Left colon (tissue), 2 donors: Measurements from ENCODE around the gene KRT72. TPM values are rescaled to one million over a fixed set of nuclear protein-coding genes. Genes with fewer than 3 reads are reported as not detected.

Experiments used
- ATAC-seq: fragments of 200-7000 bp; cut with Tn5 transposase; one replicate; pipeline ENCODE4 v1.9.1; 2020; ENCODE audit warnings: mild to moderate bottlenecking, moderate library complexity
- DNase-seq, 2 donors: peaks; one replicate each; pipeline ENCODE4 v3.0.0-alpha.2; 2020
- intact Hi-C, 2 donors: fragments of 100-400 bp; cut with DNase I in 1 of 2; cut with micrococcal nuclease in 1 of 2; formaldehyde crosslinking; loops; one replicate each; pipeline versions ENCODE4 v1.11.2 to v1.14.0; 2022; cut with DNase I, micrococcal nuclease
- total RNA-seq, 2 donors: library from RNA; stranded (reverse); fragmentation: NEBNext Ultra II Directional; extraction: Animal tissue kit (Norgen Biotek cat#: 25700); gene quantifications; one replicate each; pipeline ENCODE4 v1.2.1, GENCODE V29; 2021
- donor health status: DM: no; HTN: no; CAD: no.
- donor health status: DM: yes; HTN: yes; CAD: no.

KRT72 gene
- total RNA-seq, 2 donors from 2014 or later: not detected

DNA sequence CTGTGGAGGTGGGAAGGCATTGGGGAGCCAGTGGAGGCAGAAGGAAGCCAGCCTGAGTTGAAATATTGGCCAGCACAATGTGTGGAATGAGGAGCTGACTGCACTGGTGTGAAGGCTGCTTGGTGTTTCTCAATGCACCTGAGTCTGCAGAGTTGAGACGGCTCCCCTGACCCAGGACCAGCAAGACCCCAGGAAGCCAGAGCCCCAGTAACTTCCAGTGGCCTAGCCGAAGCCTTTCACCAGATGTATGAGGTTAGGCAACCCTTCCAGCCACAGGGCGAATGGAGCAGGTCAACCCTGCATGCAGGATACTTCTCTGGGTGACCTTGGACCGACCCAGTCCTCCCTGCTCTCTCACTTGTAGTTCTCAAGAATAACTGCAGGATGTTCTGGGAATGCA, 30.0 kb upstream of the KRT72 start:
- intact Hi-C loops: no loop called here
- ATAC-seq (no peak), DNase-seq (no peak)

DNA sequence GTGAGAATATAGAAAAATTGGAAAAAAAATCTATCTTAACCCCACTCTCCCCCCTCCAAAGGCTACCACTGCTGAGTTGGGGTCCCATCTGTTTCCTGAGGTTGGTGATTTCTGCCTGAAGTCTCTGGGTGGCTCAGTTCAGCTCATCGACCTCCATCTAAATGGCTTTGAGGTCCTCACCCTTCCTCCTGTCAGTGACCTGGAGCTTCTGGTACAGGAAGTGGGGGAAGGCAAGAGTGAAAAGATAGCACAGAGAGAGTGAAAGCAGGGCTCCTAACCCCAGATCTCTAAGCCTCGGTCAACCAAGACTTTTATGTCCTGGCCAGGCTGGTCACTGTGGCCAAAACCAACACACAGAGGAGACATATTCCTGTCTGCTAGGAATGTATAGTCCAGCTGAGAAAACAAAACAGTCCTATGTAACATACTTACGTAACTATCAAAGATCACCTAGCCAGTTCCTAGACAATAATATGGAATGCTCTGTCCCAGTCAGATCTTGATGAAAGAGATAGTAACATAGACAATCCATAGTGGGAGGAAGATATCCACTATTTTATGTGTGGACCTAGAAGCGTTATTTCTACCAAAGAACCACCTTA, 29.4 kb upstream of the KRT72 start:
- intact Hi-C loops: no loop called here
- ATAC-seq: no peak

DNA sequence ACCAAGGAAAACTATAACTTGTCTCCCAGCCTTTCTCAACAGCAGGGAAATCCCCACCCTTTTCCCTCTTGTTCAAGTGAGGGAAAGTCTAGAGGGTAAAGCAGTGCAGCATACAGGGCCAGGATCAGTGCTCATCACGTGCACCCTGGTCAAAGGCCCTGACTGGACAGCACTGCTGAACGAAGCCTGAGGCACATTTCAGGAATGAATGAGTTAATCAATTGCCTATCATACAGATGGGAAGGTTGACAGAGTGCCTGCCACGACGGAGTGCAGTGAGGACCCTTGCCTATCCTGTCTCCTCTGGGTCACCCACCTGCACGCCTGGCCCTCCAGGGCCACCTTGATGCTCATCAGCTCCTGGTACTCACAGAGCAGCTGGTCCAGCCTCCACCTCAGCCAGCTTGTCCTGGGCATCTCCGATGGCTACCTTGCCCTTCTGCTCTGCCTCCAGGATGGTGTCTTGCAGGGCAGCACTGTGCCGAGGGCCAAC, 28.8 kb upstream of the KRT72 start:
- DNase-seq (no peak), ATAC-seq (no peak)
- intact Hi-C loops: no loop called here

More for the DNA sequence above, 29.4 kb upstream of the KRT72 start:
- no peak for DNase-seq

DNA sequence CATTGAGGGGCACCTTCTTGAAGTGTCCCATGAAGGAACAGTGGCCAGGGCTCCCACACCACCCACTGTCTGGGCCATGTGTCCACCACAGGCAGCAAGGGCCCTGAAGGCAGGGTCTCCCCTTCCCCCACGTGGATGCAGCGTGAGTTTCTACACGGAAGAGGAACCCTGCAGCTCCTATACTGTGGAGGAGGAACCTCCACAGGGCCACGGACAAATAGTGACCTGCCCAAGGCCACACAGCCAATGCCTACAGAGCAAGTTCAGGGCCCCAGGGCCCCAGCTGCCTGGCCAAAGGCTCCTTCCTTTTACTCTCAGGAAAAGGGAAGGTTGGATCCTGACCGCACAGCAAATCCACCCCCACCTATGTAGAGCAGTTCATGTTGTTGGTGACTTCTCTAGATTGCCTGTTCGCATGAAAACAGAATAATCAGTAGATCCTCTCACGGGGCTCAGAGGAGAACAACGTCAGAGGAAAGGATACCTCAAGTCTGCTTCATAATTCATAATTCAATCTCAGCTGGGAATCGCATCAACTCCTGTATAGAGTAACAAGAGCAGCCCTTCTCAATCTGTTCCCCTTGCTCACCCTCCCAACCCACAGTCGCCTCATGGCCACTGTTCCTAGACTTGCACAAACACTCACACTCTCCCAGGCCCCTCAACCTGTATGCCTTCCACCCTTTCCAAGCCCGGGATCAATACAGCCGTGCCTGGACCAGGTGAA, 28.2 kb upstream of the KRT72 start:
- intact Hi-C loops: no loop called here

DNA sequence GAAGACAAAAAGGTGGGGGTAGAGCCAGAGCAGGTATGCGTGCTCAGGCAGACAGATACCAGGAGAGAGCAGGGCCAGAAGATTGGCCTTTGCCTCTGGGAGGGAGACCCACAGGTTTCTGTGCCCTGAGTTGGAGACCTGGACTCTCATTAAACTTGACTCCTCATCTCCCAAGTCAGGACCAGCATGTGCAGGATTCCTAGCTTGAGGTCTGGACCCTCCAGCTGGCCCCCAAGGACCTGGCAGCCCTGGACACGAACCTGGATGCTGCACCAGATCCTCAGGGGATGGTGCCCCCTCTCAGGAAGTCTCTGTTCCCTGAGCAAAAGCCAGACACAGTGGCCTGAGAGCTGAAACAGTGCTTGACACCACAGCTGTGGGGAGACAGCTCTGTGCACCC, 27.6 kb upstream of the KRT72 start:
- DNase-seq (no peak), ATAC-seq (no peak)
- intact Hi-C loops: no loop called here

More for the DNA sequence above, 28.2 kb upstream of the KRT72 start:
- DNase-seq (no peak), ATAC-seq (no peak)

DNA sequence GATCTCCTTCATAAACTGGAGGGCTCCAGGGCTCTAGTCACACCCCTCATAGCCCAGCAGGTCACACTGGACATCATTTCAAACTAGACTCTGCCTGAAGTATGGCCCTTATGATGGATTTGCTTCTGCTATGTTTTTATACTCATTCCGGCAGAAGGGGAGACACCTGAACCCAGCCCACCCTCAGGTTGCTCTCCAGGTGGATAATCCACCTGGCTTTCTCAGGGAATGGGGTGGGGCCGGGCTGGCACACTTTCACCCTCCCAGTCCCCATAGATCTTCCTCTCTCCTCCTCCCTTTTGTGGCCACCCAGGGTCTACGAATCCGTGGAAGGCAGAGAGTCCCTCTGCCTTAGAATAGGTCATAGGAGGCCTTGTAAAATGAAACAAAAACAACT, 26.8 kb upstream of the KRT72 start:
- intact Hi-C loops: no loop called here
- DNase-seq (no peak), ATAC-seq (no peak)

DNA sequence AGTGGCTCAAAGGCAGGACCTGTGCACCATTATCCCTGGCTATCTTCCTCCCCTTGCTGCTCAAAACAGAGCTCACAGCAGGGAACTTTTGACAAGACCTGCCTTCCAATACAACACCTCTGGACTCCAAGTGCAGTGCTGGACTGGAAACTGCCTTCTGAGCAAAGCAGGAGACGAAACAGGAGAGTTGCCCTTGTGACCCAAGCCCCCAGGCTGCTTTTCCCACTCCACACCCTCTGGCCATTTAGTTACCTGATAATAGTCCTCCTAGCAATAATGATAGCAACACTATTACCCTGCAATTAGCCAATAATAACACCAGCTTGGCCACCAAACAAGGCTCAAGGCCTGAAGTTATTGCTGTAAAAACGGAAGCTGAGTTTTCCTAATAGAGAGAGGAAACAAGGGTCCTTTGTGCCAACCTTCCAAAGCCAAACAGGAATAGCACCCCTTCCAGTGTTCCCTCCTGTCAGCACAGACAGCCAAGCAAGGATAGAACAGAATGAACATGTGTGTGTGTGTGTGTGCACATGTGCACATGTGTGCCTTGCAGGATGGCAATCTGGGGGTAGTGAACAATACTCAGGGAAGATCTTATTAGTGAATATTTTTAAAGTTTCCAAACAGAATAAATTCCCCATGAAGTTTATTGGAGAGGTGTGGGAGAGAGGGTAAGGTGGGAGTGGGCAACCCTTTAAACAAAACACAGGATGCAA, 26.3 kb upstream of the KRT72 start:
- DNase-seq (no peak), ATAC-seq (no peak)
- intact Hi-C loops: no loop called here

DNA sequence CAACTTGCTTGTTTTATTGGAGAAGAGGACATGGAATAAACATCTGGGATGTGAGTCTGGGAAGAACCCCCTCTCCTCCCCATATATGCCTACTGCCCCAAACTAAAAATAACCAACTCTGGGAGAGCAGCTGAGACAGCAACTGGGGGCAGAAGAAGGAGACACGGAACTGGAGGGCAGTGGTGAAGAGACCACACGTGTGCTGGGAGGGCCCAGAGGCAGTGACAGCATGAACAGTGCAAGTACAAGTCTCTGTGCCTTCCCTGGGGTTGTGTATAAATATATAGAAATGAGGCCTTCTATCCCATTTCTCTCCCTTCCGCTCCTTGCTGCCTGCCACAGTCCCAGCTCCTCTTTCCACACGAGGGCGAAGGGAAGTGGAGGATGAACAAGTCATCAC, 21.1 kb upstream of the KRT72 start:
- ATAC-seq (no peak), DNase-seq (no peak)
- intact Hi-C loops: no loop called here

DNA sequence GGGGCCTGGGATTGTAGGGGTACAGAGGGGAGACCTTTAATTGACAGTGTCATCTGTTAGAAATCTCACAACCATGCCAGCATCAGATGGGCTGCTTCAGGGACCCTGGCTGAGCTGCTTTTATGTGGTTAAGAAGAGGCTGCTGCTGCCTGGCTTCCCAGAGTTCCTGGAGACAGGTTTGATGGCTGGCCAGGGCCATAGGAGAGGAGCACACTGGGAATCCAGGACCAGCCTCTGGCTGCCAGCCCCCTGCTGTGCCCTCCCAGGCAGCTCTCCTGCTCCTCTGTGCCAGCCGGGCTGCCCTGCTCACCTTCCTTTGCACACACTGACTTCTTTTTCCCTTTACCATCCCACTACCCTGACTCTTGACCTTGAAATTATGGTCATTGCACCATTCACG, 17.6 kb upstream of the KRT72 start:
- intact Hi-C loops: no loop called here
- ATAC-seq (no peak), DNase-seq (no peak)

DNA sequence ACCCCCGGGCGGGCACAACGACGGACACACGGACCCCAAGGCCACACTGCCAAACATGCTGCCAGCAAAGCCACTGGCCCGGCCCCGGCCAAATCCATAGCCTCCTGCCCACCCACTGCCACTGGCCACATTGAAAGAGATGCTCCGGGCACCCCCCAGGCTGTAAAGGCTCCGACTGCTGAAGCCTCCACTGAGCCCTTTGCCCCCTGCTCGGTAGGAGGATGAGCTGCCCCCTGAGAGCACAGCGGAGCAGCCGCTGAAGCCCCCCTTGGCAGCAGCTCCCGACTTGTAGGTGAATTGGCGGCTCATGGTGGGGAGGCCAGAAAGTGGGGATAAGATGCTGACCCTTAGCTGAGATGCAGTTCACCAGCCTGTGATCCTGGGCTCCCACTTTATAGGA, 17.0 kb upstream of the KRT72 start, which contains the start of gene KRT73:
Gene KRT73 (minus strand): TSS at position 344 of the 400 bp plus-strand sequence. CDS start 35 bp downstream, at position 309.
- intact Hi-C loops: no loop called here
- no peak for ATAC-seq
- no peak for DNase-seq

DNA sequence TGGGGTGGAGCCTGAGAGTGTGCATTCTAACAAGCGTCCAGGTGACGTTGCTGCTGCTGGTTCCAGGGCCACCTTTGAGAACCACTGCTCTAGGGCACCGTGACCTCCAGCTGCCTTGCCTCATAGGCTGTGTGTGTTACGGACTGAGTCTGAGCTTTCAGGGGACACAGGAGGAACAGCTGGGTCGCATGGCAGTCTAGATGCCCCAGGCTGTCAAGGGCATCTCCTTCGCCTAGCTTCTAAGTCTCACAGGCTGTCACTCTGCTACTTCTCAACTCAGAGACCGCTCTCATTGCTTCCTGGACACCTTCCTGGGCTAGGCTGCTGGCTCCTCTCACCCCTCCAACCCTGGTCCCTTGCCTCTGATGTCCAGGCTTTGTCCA, 16.1 kb upstream of the KRT72 start:
- DNase-seq (no peak), ATAC-seq (no peak)
- intact Hi-C loops: no loop called here

DNA sequence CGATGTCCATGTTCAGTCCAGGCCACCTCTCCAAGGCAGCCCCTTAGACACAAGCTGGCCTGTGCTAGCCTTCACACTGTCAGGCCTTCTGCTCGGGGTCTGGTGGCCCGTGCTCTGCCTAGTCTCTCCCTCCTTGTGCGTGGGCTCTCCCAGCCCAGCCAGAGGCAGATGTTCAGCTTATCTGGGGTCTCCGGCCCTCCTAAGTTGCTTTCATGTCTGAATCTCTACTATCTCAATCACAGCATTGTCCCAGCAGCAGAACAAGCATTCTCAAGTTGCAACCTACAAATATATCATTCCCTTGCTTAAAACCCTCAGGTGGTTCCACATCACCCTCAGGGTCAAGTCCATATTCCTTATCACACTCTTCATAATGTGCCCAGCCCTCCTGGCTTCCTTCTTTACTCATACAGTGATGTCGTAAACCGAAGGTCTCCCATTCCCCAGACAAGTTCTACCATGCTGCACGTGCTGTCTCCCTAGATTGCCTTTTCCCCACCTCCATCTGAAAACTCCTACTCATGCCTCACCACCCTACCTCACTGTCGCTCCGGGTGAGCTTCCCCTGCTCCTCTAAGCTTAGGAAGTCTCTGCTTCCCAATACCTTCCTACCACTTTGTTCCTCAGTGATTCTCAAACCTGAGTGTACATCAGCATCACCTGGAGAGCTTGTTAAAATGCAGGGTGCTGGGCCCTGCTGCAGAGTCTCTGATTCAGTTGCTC, 15.6 kb upstream of the KRT72 start:
- intact Hi-C loops: no loop called here
- DNase-seq (no peak), ATAC-seq (no peak)

DNA sequence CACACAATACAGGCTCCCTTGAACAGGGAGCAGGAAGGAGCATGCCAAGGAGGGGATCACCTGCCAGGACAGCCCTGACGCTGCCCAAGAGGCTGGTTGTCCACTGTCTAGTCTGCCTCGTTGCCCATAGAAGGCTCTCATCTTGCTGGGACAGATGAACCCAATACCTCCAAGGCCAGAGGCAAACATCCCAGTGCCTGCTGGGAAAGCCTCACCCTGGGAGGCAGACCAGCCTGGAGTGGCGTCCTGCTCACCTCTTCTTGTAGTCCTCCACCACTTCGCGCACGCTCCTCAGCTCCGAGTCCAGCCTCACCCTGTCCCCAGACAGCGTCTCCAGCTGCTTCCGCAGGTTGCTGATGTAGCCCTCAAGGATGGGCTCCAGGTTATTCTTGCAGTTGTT, 14.6 kb upstream of the KRT72 start:
- DNase-seq: no peak
- ATAC-seq: no peak
- intact Hi-C loops: no loop called here

DNA sequence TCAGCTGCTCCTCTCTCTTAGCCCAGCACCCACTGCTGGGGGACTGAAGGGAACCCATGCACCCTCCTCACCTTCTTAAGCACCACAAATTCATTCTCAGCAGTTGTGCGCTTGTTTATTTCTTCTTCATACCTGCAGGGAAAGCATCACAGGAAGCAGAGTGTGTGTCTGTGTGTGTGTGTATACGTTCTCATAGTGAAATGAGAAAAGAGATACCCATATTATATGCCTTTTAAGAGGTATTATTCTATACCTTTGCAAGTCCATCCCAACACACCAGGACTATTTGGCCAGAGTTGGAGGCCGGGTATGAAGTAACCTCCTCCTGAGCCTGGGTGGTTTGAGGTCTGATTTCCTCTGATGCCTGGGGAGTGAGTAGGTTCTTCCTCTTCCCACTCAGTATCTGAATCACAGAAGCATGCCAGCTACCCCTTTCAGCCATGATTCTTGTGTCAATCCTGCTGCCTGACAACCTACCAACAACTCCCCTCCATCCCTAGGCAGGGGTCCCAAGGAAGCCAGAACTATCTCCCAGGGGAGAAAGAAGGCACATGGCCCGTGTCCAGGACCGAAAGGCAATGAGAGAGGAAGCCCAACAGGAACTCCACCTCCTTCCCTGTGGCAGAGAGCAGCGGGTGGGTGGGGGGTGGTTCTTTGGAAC, 14.1 kb upstream of the KRT72 start:
- intact Hi-C loops: no loop called here
- ATAC-seq: no peak
- DNase-seq: no peak

DNA sequence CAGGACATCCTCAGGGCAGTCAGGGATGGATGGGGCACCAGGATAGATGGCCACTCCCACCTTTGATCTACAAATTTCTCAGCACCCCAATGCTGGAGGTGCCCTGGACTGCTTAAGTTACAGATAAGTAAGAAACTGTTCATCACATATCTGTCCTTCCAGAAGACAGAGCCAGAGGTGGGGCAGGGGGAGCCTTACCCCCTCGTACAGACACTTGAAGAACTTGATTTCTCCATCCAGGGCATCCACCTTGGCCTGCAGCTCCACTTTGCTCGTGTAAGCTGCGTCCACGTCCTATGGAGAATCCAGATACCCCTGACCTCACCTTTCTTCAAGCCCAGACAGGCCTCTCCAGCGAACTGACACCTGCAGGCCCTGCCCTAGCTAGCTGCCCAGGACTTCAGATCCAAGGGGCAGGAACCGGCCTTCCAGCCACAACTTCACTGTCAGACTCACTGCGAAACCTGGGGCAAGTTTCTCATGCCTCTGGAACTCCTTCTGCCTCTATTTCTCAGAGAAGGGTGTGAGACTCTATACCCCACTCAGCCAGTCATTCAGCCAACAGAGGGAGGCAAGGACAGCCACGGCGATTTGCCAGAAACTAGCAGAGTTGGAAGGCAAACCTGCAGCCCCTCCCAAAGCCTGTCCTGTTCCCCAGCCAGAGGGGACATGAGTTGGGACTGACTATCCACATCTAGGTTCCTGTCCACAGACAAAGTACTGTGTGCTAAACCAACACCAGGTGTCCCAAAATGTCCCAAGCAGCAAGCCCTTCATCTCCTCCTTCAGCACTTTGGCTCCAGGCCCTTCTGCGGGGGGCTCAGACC, 13.3 kb upstream of the KRT72 start:
- DNase-seq (no peak), ATAC-seq (no peak)
- intact Hi-C loops: no loop called here

DNA sequence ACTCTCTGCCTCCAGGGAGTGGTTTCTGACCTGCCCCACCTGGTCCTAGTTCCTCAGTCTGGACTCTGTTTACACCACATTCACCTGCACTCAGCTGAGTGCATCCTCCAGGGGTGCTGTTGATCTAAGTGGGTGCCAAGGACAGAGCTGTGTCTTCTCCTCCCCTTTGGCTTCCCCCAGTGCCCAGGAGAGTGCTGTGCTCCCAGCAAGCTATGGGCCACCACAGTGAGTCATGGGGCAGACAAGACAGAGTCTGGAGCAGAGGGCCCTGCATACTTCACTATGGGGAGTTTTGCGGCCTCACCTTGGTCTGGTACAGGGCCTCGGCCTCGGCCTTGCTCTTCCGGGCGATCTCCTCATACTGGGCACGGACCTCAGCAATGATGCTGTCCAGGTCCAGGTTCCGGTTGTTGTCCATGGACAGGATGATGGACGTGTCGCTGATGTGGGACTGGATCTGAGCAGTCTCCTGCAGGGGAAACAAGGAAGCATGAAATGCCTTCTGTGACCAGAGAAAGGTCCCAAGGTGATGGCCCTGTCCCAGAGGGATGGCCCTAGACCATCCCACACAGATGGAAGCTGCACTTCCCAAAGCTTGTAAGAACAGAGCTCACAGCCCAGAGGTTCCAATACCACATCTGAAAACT, 12.2 kb upstream of the KRT72 start:
- intact Hi-C loops: no loop called here
- no peak for ATAC-seq
- DNase-seq: no peak

DNA sequence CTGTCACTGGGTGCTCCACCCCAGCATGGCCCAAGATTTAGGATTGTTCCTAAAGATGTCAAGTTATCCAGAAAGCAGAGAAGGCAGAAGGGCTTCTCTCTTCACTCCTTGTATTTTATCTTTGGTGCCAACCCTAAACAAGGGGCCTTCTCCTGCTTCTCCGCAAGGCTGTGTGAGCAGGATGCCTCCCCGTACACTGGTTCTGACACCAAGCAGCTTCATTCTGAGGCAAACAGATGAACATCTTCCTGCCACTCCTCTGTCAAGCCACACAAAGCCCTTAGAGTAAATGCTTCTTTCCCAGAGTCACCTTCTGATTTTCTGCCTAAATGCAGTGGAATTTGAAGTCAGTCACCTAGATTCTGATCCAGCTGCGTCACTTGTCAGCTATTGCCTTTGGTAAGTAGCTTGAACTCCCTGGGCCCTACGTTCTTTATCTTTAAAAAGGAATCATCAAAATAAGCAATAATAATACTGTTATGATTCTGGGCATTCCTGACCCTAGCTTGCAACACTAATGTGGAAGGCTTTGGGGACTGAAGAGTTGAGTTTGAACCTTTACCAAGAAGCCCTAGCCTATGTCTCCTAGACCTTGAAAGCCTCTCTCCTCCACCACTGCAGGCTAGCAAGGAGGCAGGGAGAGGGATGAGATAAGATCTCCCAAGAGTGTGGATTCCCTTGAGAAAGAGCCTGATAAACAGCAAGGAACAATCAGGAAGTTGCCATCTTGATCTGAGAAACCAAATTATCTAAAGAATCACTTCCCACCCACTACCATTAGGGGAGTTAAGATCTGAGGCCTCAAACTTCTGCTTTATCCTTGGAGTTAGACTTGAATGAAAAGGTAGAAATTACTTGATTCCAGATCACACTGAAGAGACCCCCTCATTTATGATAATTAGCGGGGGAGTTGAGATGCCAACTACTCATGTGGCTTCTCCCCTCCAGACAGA, 11.4 kb upstream of the KRT72 start:
- intact Hi-C loops: no loop called here
- ATAC-seq: no peak
- no peak for DNase-seq
